ENCODE data around the gene TRIM45.
A peak's percentile ranks its signal among the peaks of the same experiment; 100 is the strongest.
"Not testable (repeated sequence)": the region's sequence is repeated elsewhere in the genome, so short reads cannot be mapped to it uniquely, and the experiment has no call there.

The TRIM45 gene

GRCh38 chr1:117121589-117122329 is at the start of gene TRIM45:
Gene TRIM45, minus strand, starts transcription at chr1:117121749. Its CDS starts 548 bp downstream, at chr1:117121201.
- DNase-seq (ENCODE audit: low read depth, low spot score) = peak; percentile 71

- no peak for DNase-seq (ENCODE audit: low read depth, low spot score)
These were observed 48.5 kb upstream of the TRIM45 start for GRCh38 chr1:117169871-117170596.

GRCh38 chr1:117167402-117167801 is 45.9 kb upstream of the TRIM45 start:
- no peak for DNase-seq (ENCODE audit: low read depth, low spot score)

- DNase-seq (ENCODE audit: low read depth, low spot score) = no peak
These were observed 44.5 kb upstream of the TRIM45 start for GRCh38 chr1:117166076-117166475.

- DNase-seq (ENCODE audit: low read depth, low spot score) = no peak
These were observed 42.7 kb upstream of the TRIM45 start for GRCh38 chr1:117164209-117164608.

- no peak for DNase-seq (ENCODE audit: low read depth, low spot score)
These were observed 41.3 kb upstream of the TRIM45 start for GRCh38 chr1:117162816-117163215.

GRCh38 chr1:117161887-117162286 is 40.3 kb upstream of the TRIM45 start:
- DNase-seq (ENCODE audit: low read depth, low spot score) = no peak

GRCh38 chr1:117151305-117151704 is 29.8 kb upstream of the TRIM45 start:
- DNase-seq (ENCODE audit: low read depth, low spot score) = not testable (repeated sequence)

GRCh38 chr1:117150316-117150715 is 28.8 kb upstream of the TRIM45 start:
- no peak for DNase-seq (ENCODE audit: low read depth, low spot score)

- no peak for DNase-seq (ENCODE audit: low read depth, low spot score)
These were observed 26.5 kb upstream of the TRIM45 start for GRCh38 chr1:117147856-117148588.

GRCh38 chr1:117147341-117147831 is 25.8 kb upstream of the TRIM45 start:
- DNase-seq (ENCODE audit: low read depth, low spot score) = no peak

GRCh38 chr1:117146575-117147340 is 25.2 kb upstream of the TRIM45 start:
- no peak for DNase-seq (ENCODE audit: low read depth, low spot score)

GRCh38 chr1:117146072-117146471 is 24.5 kb upstream of the TRIM45 start:
- no peak for DNase-seq (ENCODE audit: low read depth, low spot score)

GRCh38 chr1:117143871-117144270 is 22.3 kb upstream of the TRIM45 start:
- DNase-seq (ENCODE audit: low read depth, low spot score) = no peak

GRCh38 chr1:117143172-117143571 is 21.6 kb upstream of the TRIM45 start:
- no peak for DNase-seq (ENCODE audit: low read depth, low spot score)

- DNase-seq (ENCODE audit: low read depth, low spot score) = no peak
These were observed 20.7 kb upstream of the TRIM45 start for GRCh38 chr1:117142200-117142599.

GRCh38 chr1:117138561-117138960 is 17.0 kb upstream of the TRIM45 start:
- DNase-seq (ENCODE audit: low read depth, low spot score) = no peak

- no peak for DNase-seq (ENCODE audit: low read depth, low spot score)
These were observed 16.6 kb upstream of the TRIM45 start for GRCh38 chr1:117138106-117138505.

GRCh38 chr1:117137281-117137855 is 15.8 kb upstream of the TRIM45 start:
- DNase-seq (ENCODE audit: low read depth, low spot score) = no peak

- DNase-seq (ENCODE audit: low read depth, low spot score) = no peak
These were observed 15.2 kb upstream of the TRIM45 start for GRCh38 chr1:117136749-117137148.

GRCh38 chr1:117135329-117135728 is 13.8 kb upstream of the TRIM45 start:
- no peak for DNase-seq (ENCODE audit: low read depth, low spot score)
